H9 (cell line): ENCODE data around the gene SIPA1L2. TPM values are rescaled to one million over a fixed set of nuclear protein-coding genes. Genes with fewer than 3 reads are reported as not detected.

ENCODE experiments used
- DNase-seq: peaks from one replicate; pipeline ENCODE4 v3.0.0-alpha.2; 2017
- H2AFZ ChIP-seq: one replicate; pipeline ENCODE4 v1.6.1; 2013; ENCODE audit warnings: mild to moderate bottlenecking, low read length, control low read depth, moderate library complexity
- H2AK5ac ChIP-seq: 2 replicates; pipeline ENCODE4 v1.6.1; 2013; ENCODE audit warnings: low read length, control low read depth, mixed read lengths; ENCODE audit not compliant: insufficient read length
- H2BK120ac ChIP-seq: one replicate; pipeline ENCODE4 v1.6.1; 2013; ENCODE audit warnings: low read depth, mild to moderate bottlenecking, low read length, control low read depth, inconsistent platforms; ENCODE audit not compliant: poor library complexity, severe bottlenecking
- H2BK12ac ChIP-seq: 2 replicates; pipeline ENCODE4 v1.6.1; 2013; ENCODE audit warnings: low read length, control low read depth, mixed read lengths, low read depth; ENCODE audit not compliant: insufficient read length
- H2BK15ac ChIP-seq: 2 replicates; pipeline ENCODE4 v1.6.1; 2013; ENCODE audit warnings: low read depth, low read length, control low read depth
- H2BK20ac ChIP-seq: one replicate; pipeline ENCODE4 v1.6.1; 2013; ENCODE audit warnings: low read depth, mild to moderate bottlenecking, low read length, control low read depth, inconsistent platforms; ENCODE audit not compliant: poor library complexity, severe bottlenecking
- H2BK5ac ChIP-seq: 2 replicates; pipeline ENCODE4 v1.6.1; 2013; ENCODE audit warnings: low read length, control low read depth, mixed read lengths; ENCODE audit not compliant: insufficient read length
- H3K14ac ChIP-seq: 2 replicates; pipeline ENCODE4 v1.6.1; 2013; ENCODE audit warnings: low read length, control low read depth; ENCODE audit not compliant: insufficient read depth
- H3K18ac ChIP-seq: 2 replicates; pipeline ENCODE4 v1.6.1; 2013; ENCODE audit warnings: low read depth, mild to moderate bottlenecking, mixed read lengths, low read length, control low read depth; ENCODE audit not compliant: insufficient read length
- H3K23ac ChIP-seq: 2 replicates; pipeline ENCODE4 v1.6.1; 2013; ENCODE audit warnings: low read length, control low read depth, mixed read lengths, low read depth; ENCODE audit not compliant: insufficient read length
- H3K23me2 ChIP-seq: 2 replicates; pipeline ENCODE4 v1.6.1; 2013; ENCODE audit warnings: low read depth, mild to moderate bottlenecking, mixed read lengths, low read length, control low read depth; ENCODE audit not compliant: insufficient read length, poor library complexity, severe bottlenecking
- H3K27ac ChIP-seq: 2 replicates; pipeline ENCODE4 v1.5.1; 2013; ENCODE audit warnings: low read length, control low read depth, mixed read lengths, low read depth; ENCODE audit not compliant: insufficient read length
- H3K27me3 ChIP-seq: 2 replicates; pipeline ENCODE4 v1.6.1; 2013; ENCODE audit warnings: low read length, control low read depth, inconsistent platforms; ENCODE audit not compliant: insufficient read depth
- H3K4ac ChIP-seq: 2 replicates; pipeline ENCODE4 v1.6.1; 2013; ENCODE audit warnings: low read depth, mild to moderate bottlenecking, control low read depth, inconsistent platforms, low read length, moderate library complexity
- H3K4me1 ChIP-seq: 2 replicates; pipeline ENCODE4 v1.6.1; 2013; ENCODE audit warnings: low read length, control low read depth, inconsistent platforms; ENCODE audit not compliant: insufficient read depth
- H3K4me2 ChIP-seq: 2 replicates; pipeline ENCODE4 v1.6.1; 2013; ENCODE audit warnings: low read length, control low read depth, mixed read lengths; ENCODE audit not compliant: insufficient read length, insufficient read depth
- H3K56ac ChIP-seq: 2 replicates; pipeline ENCODE4 v1.6.1; 2013; ENCODE audit warnings: low read depth, mild to moderate bottlenecking, mixed read lengths, low read length, control low read depth; ENCODE audit not compliant: insufficient read length
- H3K79me1 ChIP-seq: 2 replicates; pipeline ENCODE4 v1.6.1; 2013; ENCODE audit warnings: low read depth, mild to moderate bottlenecking, moderate library complexity, low read length, control low read depth, inconsistent platforms; ENCODE audit not compliant: insufficient read depth, poor library complexity, severe bottlenecking
- H3K79me2 ChIP-seq: 2 replicates; pipeline ENCODE4 v1.6.1; 2013; ENCODE audit warnings: low read length, control low read depth, inconsistent platforms; ENCODE audit not compliant: insufficient read depth
- H3K9ac ChIP-seq: 2 replicates; pipeline ENCODE4 v1.6.1; 2013; ENCODE audit warnings: low read length, control low read depth, mixed read lengths; ENCODE audit not compliant: insufficient read length; ENCODE audit errors: extremely low read depth
- H3K9me3 ChIP-seq: one replicate; pipeline ENCODE4 v1.6.1; 2013; ENCODE audit warnings: low read depth, low read length, inconsistent platforms; ENCODE audit not compliant: control insufficient read depth
- H3T11ph ChIP-seq: one replicate; pipeline ENCODE4 v1.6.1; 2013; ENCODE audit warnings: mild to moderate bottlenecking, low read length, control low read depth, inconsistent platforms
- H4K20me1 ChIP-seq: one replicate; pipeline ENCODE4 v1.6.1; 2013; ENCODE audit not compliant: control insufficient read depth, insufficient read length, insufficient read depth
- H4K5ac ChIP-seq: 2 replicates; pipeline ENCODE4 v1.6.1; 2013; ENCODE audit warnings: low read depth, mild to moderate bottlenecking, mixed read lengths, low read length, control low read depth; ENCODE audit not compliant: insufficient read length
- H4K8ac ChIP-seq: replicated peaks from 2 replicates; pipeline ENCODE4 v1.6.1; 2013; ENCODE audit warnings: low read length, control low read depth, mixed read lengths, low read depth; ENCODE audit not compliant: insufficient read length
- H4K91ac ChIP-seq: 2 replicates; pipeline ENCODE4 v1.6.1; 2013; ENCODE audit warnings: low read depth, mild to moderate bottlenecking, moderate library complexity, mixed read lengths, low read length, control low read depth; ENCODE audit not compliant: insufficient read length
- H3K27ac Mint-ChIP-seq, 3 experiments: 2 replicates in 2 of 3; 3 replicates in 1 of 3; pipeline ENCODE4 v1.8.0; 2020 to 2021; ENCODE audit warnings: mixed read lengths in 3 of 3, mild to moderate bottlenecking in 1 of 3, moderate library complexity in 1 of 3
- H3K27me3 Mint-ChIP-seq: 2 replicates; pipeline ENCODE4 v1.8.0; 2021; ENCODE audit warnings: low read depth, mild to moderate bottlenecking, moderate library complexity, mixed read lengths
- H3K36me3 Mint-ChIP-seq, 3 experiments: 2 replicates in 2 of 3; 3 replicates in 1 of 3; pipeline ENCODE4 v1.8.0; 2020 to 2021; ENCODE audit warnings: low read depth in 3 of 3, mixed read lengths in 3 of 3; ENCODE audit not compliant: insufficient read depth in 1 of 3
- H3K4me1 Mint-ChIP-seq, 2 experiments: 2 replicates each; pipeline ENCODE4 v1.8.0; 2020; ENCODE audit warnings: mixed read lengths in 2 of 2
- H3K4me3 Mint-ChIP-seq, 2 experiments: 2 replicates in 1 of 2; 3 replicates in 1 of 2; pipeline ENCODE4 v1.8.0; 2020 to 2021; ENCODE audit warnings: mild to moderate bottlenecking in 2 of 2, mixed read lengths in 2 of 2, moderate library complexity in 1 of 2
- H3K9me3 Mint-ChIP-seq, 2 experiments: 2 replicates in 1 of 2; 3 replicates in 1 of 2; pipeline ENCODE4 v1.8.0; 2020; ENCODE audit warnings: mild to moderate bottlenecking in 2 of 2, mixed read lengths in 2 of 2, moderate library complexity in 1 of 2
- CTCF ChIP-seq: fragments of 200-600 bp; sonication (generic); conservative IDR thresholded peaks from 3 replicates; pipeline ENCODE4 v1.8.0; 2021; ENCODE audit warnings: antibody characterized with exemption, mild to moderate bottlenecking
- WGBS: extraction: QIAGEN DNeasy Blood & Tissue Kit; methylation state at CpG from one replicate; pipeline ENCODE4 v1.1.7; 2013; ENCODE audit warnings: missing lambda C conversion rate, low lambda C conversion rate, mixed read lengths; ENCODE audit not compliant: insufficient read length; ENCODE audit errors: extremely low coverage; 5-methylcytosine and 5-hydroxymethylcytosine counted together
- total RNA-seq: library from RNA; stranded (reverse); gene quantifications from 2 replicates; pipeline ENCODE4 v1.2.1, GENCODE V29; 2021

Gene SIPA1L2
- total RNA-seq, 1 experiment from 2014 or later = 5.2 TPM

GRCh38 chr1:232608427-232608826, 21.5 kb downstream of the SIPA1L2 start:
- Histone ChIP-seq H3K23ac (no peak overlapping the region), H3K14ac (no peak overlapping the region), H3K27ac (no peak overlapping the region), H3K23me2 (no peaks in the 10 kb centered on the region), H2BK120ac (no peak overlapping the region), H3K4me1 (no peaks in the 10 kb centered on the region), H3T11ph (no peak overlapping the region), H2AK5ac (no peak overlapping the region), H3K27me3 (no peaks in the 10 kb centered on the region), H2AFZ (no peak overlapping the region), H4K91ac (no peak overlapping the region), H3K18ac (no peak overlapping the region), H3K4ac (no peak overlapping the region), H3K9me3 (no peaks in the 10 kb centered on the region), H4K5ac (no peak overlapping the region), H4K8ac (no peak overlapping the region), H3K79me2 (no peaks in the 10 kb centered on the region), H3K79me1 (no peaks in the 10 kb centered on the region), H3K56ac (no peak overlapping the region), H2BK15ac (no peak overlapping the region), H2BK5ac (no peak overlapping the region), H3K4me2 (no peak overlapping the region), H3K9ac (no peak overlapping the region), H4K20me1 (no peaks in the 10 kb centered on the region), H2BK20ac (no peak overlapping the region), H2BK12ac (no peak overlapping the region)
- no peaks in the 10 kb centered on the region for H3K9me3 Mint-ChIP-seq
- H3K27ac Mint-ChIP-seq = no peak overlapping the region
- TF ChIP-seq CTCF = no peak
- no peak overlapping the region for H3K4me3 Mint-ChIP-seq
- no peak for DNase-seq
- peaks cover 0 to 9% of the 10 kb centered on the region in 2 experiments; a peak in 2 of 4 replicates for H3K4me1 Mint-ChIP-seq
- peaks cover 0 to 5% (median 0%) of the 10 kb centered on the region in 3 experiments; a peak in 1 of 7 replicates for H3K36me3 Mint-ChIP-seq
- no CpG with 5 or more reads among the region's 4 CpGs for WGBS
- no peaks in the 10 kb centered on the region; the same call in 1 of the 2 replicates for H3K27me3 Mint-ChIP-seq
